SIG-M5 treated with dmso at 0.1 percent for 504 hours (cell line): Measurements from ENCODE around the gene AOPEP.
"Not testable (repeated sequence)": the region's sequence is repeated elsewhere in the genome, so short reads cannot be mapped to it uniquely, and the experiment has no call there.

ENCODE experiments used
- DNase-seq: peaks from one replicate; lab custom pipeline; 2025; ENCODE audit not compliant: unreplicated experiment; lab: John Stamatoyannopoulos, UW

Gene AOPEP

GRCh38 chr9:94867842-94868312 lies 141.4 kb downstream of the AOPEP start:
- no peak for DNase-seq

GRCh38 chr9:94868464-94868863 lies 142.0 kb downstream of the AOPEP start:
- no peak for DNase-seq

- no peak for DNase-seq
Observed at GRCh38 chr9:94869415-94869843, 142.9 kb downstream of the AOPEP start.

- DNase-seq = no peak
Observed at GRCh38 chr9:94870465-94870792, 143.9 kb downstream of the AOPEP start.

- no peak for DNase-seq
Observed at GRCh38 chr9:94870793-94871558, 144.5 kb downstream of the AOPEP start.

GRCh38 chr9:94872083-94872833 lies 145.8 kb downstream of the AOPEP start:
- no peak for DNase-seq

- no peak for DNase-seq
Observed at GRCh38 chr9:94872891-94873511, 146.5 kb downstream of the AOPEP start.

- DNase-seq = no peak
Observed at GRCh38 chr9:94874316-94874715, 147.8 kb downstream of the AOPEP start.

- no peak for DNase-seq
Observed at GRCh38 chr9:94875300-94876020, 149.0 kb downstream of the AOPEP start.

GRCh38 chr9:94878804-94879203 lies 152.3 kb downstream of the AOPEP start:
- not testable (repeated sequence) for DNase-seq

GRCh38 chr9:94879230-94879629 lies 152.7 kb downstream of the AOPEP start:
- DNase-seq = no peak

- DNase-seq = no peak
Observed at GRCh38 chr9:94881023-94881422, 154.5 kb downstream of the AOPEP start.

GRCh38 chr9:94881454-94881853 lies 155.0 kb downstream of the AOPEP start:
- no peak for DNase-seq

GRCh38 chr9:94881940-94882339 lies 155.4 kb downstream of the AOPEP start:
- peak; percentile 2 for DNase-seq

GRCh38 chr9:94882966-94883641 lies 156.6 kb downstream of the AOPEP start:
- no peak for DNase-seq

GRCh38 chr9:94885854-94886447 lies 159.5 kb downstream of the AOPEP start:
- no peak for DNase-seq

GRCh38 chr9:94887721-94888120 lies 161.2 kb downstream of the AOPEP start:
- no peak for DNase-seq

- no peak for DNase-seq
Observed at GRCh38 chr9:94888775-94889174, 162.3 kb downstream of the AOPEP start.

GRCh38 chr9:94889628-94890027 lies 163.1 kb downstream of the AOPEP start:
- DNase-seq = no peak

- no peak for DNase-seq
Observed at GRCh38 chr9:94891183-94891582, 164.7 kb downstream of the AOPEP start.
